ENCODE data around the gene HS1BP3. TPM values are rescaled to one million over a fixed set of nuclear protein-coding genes. Genes with fewer than 3 reads are reported as not detected.

Gene HS1BP3
- total and polyA plus RNA-seq, 2 of the 13 experiments (the other 11 are each of a cell fraction or from before 2014, with no cell fraction given): 15.2 to 22.0 TPM

- TF ChIP-seq ZNF232 (CRISPR knock-in tag; IDR thresholded peaks at IDR 0.05; ENCODE audit: borderline replicate concordance): no peak
- peak; percentile 77 for TF ChIP-seq CTCF (CRISPR knock-in tag; IDR thresholded peaks at IDR 0.05)
- TF ChIP-seq CHD4 (IDR thresholded peaks at IDR 0.05; ENCODE audit: borderline replicate concordance, low read length): no peak
- TF ChIP-seq MIER3 (CRISPR knock-in tag; IDR thresholded peaks at IDR 0.05; ENCODE audit: borderline replicate concordance): 0 out of 2 replicates have a peak, but pooled peaks have one; percentile 29
- peak; percentile 34 for TF ChIP-seq SRSF1 (optimal IDR thresholded peaks at IDR 0.05; ENCODE audit: low read depth, low read length)
- TF ChIP-seq SETDB1 (CRISPR knock-in tag; IDR thresholded peaks at IDR 0.05; ENCODE audit: borderline replicate concordance): no peak
- peak; percentile 52; the same call in 1 of the 2 replicates for TF ChIP-seq MXD3 (CRISPR knock-in tag; IDR thresholded peaks at IDR 0.05)
- peak; percentile 75 for TF ChIP-seq RAD21 (CRISPR knock-in tag; IDR thresholded peaks at IDR 0.05)
- TF ChIP-seq ZMYM4 (CRISPR knock-in tag; IDR thresholded peaks at IDR 0.05): no peak
- peak; percentile 67; the same call in 1 of the 2 replicates for TF ChIP-seq SNAI1 (CRISPR knock-in tag; IDR thresholded peaks at IDR 0.05; ENCODE audit: borderline replicate concordance)
- TF ChIP-seq NFYB (CRISPR knock-in tag; IDR thresholded peaks at IDR 0.05): peak; percentile 30; the same call in 1 of the 2 replicates
- TF ChIP-seq NONO (IDR thresholded peaks at IDR 0.05): no peak
- no peak for TF ChIP-seq NONO (CRISPR knock-in tag; conservative IDR thresholded peaks at IDR 0.05)
- 0 out of 2 replicates have a peak, but pooled peaks have one; percentile 14 for TF ChIP-seq MIXL1 (CRISPR knock-in tag; IDR thresholded peaks at IDR 0.05)
- TF ChIP-seq ZNF83 (CRISPR knock-in tag; IDR thresholded peaks at IDR 0.05; ENCODE audit: borderline replicate concordance): no peak
- TF ChIP-seq ATRX (CRISPR knock-in tag; IDR thresholded peaks at IDR 0.05; ENCODE audit: borderline replicate concordance): no peak
- TF ChIP-seq ZMYM2 (CRISPR knock-in tag; IDR thresholded peaks at IDR 0.05): no peak
- TF ChIP-seq MED8 (CRISPR knock-in tag; IDR thresholded peaks at IDR 0.05; ENCODE audit: insufficient replicate concordance): peak; percentile 68
- no peak for TF ChIP-seq HNF1A (IDR thresholded peaks at IDR 0.05; ENCODE audit: low read depth)
- TF ChIP-seq HNF1A (CRISPR knock-in tag; IDR thresholded peaks at IDR 0.05; ENCODE audit: borderline replicate concordance): no peak
- peak; percentile 69 for TF ChIP-seq MYC (CRISPR knock-in tag; IDR thresholded peaks at IDR 0.05; ENCODE audit: borderline replicate concordance)
- TF ChIP-seq CBX1 (IDR thresholded peaks at IDR 0.05; ENCODE audit: low read depth): peak; percentile 24
- TF ChIP-seq TP53 (CRISPR knock-in tag; conservative IDR thresholded peaks at IDR 0.05): no peak
Measured at GRCh38 chr2:20592106-20593071, 58.5 kb downstream of the HS1BP3 start (continued).

Data from HepG2 (cell line).